C4-2B (cell line): Measurements from ENCODE around the gene CEP170.
"Not testable (repeated sequence)": the region's sequence is repeated elsewhere in the genome, so short reads cannot be mapped to it uniquely, and the experiment has no call there.

Source experiments
- CTCF ChIP-seq: fragments of 450-650 bp; conservative IDR thresholded peaks from 2 replicates; pipeline ENCODE4 v1.5.1; 2017; ENCODE audit warnings: mild to moderate bottlenecking
- ZFX ChIP-seq: fragments of 450-650 bp; IDR thresholded peaks from 2 replicates; pipeline ENCODE4 v1.6.1; 2017

DNA sequence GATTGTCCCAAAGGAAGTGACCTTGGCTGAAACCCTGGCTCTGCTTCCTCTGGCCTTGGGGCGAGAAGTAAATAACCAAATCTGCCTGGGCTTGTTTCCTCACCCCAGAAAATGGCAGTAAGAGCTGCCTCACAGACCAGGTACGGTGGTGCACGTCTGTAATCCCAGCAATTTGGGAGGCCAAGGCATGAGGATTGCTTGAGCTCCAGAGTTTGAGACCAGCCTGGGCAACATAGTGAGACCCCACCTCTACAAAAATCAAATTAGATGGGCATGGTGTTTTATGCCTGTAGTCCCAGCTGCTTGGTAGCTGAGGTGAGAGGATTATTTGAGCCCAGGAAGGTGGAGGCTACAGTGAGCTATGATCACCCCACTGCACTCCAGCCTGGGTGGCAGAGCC is 140.3 kb downstream of the CEP170 start:
- not testable (repeated sequence) for TF ChIP-seq CTCF, ZFX
